ENCODE results near the gene CSHL1. TPM values are rescaled to one million over a fixed set of nuclear protein-coding genes. Genes with fewer than 3 reads are reported as not detected.
A peak's percentile ranks its signal among the peaks of the same experiment; 100 is the strongest.
"Not testable (repeated sequence)": the region's sequence is repeated elsewhere in the genome, so short reads cannot be mapped to it uniquely, and the experiment has no call there.

Gene CSHL1
- total and polyA plus RNA-seq, 5 donors from 2014 or later = not detected

GRCh38 chr17:63901971-63902370 lies 9.1 kb downstream of the CSHL1 start:
- not testable (repeated sequence) for H3K9me3 Mint-ChIP-seq; H3K4me3 ChIP-seq (ENCODE audit: low read depth, low read length); H3K27me3 Mint-ChIP-seq; H3K27me3 ChIP-seq (ENCODE audit: control insufficient read depth, insufficient read depth, low read length); H3K36me3 Mint-ChIP-seq; ATAC-seq (ENCODE audit: low read depth in 2 of 2); DNase-seq; H3K9me3 ChIP-seq (ENCODE audit: control insufficient read depth in 2 of 2, low read length in 2 of 2); H3K4me1 ChIP-seq (ENCODE audit: control insufficient read depth, insufficient read depth, low read length, poor library complexity, severe bottlenecking); H3K27ac ChIP-seq (ENCODE audit: insufficient read depth, low read length, poor library complexity, severe bottlenecking); H3K27ac Mint-ChIP-seq; H3K4me1 Mint-ChIP-seq; H3K4me3 Mint-ChIP-seq; H3K36me3 ChIP-seq (ENCODE audit: control insufficient read depth, insufficient read depth, low read length)

GRCh38 chr17:63898899-63899798 lies 11.9 kb downstream of the CSHL1 start:
- H3K27me3 Mint-ChIP-seq; H3K9me3 ChIP-seq (ENCODE audit: control insufficient read depth in 2 of 2, low read length in 2 of 2); H3K4me1 ChIP-seq (ENCODE audit: control insufficient read depth, insufficient read depth, low read length, poor library complexity, severe bottlenecking); H3K4me3 ChIP-seq (ENCODE audit: low read depth, low read length); H3K27me3 ChIP-seq (ENCODE audit: control insufficient read depth, insufficient read depth, low read length); H3K36me3 ChIP-seq (ENCODE audit: control insufficient read depth, insufficient read depth, low read length); H3K36me3 Mint-ChIP-seq; H3K4me1 Mint-ChIP-seq; H3K4me3 Mint-ChIP-seq; H3K9me3 Mint-ChIP-seq; H3K27ac ChIP-seq (ENCODE audit: insufficient read depth, low read length, poor library complexity, severe bottlenecking): not testable (repeated sequence)
- peak overlapping the region in 1 of 3 donors; percentile 47 for H3K27ac Mint-ChIP-seq
- ATAC-seq (ENCODE audit: low read depth in 2 of 2) = peak in 1 of 2 donors; percentile 48
- DNase-seq = peak in 1 of 3 donors; percentile 50

DNA sequence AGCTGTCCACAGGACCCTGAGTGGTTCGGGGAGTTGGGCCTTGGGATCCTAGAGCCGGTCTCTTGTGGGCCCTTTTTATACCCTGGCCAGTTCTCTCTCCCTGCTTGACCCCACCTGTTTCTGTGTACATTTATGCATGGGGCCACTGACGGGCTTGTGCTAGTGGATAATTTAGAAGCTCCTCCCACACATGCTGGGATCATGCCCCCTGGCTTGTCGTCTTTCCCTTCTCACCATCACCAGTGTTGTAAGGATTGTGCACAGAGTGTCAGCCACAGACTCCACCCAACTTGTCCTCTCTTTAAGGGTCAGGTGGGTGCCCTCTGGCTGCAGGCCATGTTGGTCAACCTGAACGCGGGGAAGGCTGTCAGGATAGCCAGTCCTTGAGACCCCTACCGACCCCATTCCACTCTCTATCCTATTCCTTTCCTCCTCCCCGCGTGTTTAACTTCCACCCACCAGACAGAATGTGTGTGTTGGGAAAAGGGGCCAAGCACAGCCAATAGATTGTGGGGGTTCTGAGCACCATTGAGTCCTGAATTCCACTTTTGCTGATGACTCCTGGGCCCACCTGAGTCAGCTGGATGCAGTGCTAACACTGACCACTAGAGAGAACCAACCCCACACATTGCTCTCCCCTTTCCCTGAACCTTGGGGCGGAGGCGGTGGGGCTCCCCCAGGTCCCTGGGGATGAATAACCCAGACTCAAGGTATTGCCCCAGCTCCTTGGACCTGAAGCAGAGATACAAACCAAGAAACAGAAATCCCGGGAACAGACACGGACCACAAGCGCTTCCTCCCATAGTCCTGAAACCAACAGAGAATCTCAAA lies 14.3 kb downstream of the CSHL1 start, which contains the start of gene CSH1:
Gene CSH1 (minus strand): TSS at position 51 of the 831 bp plus-strand sequence. CDS start 63 bp downstream, outside the sequence.
- H3K36me3 ChIP-seq (ENCODE audit: control insufficient read depth, insufficient read depth, low read length); H3K36me3 Mint-ChIP-seq; H3K9me3 ChIP-seq (ENCODE audit: control insufficient read depth in 2 of 2, low read length in 2 of 2); H3K4me3 Mint-ChIP-seq; H3K4me3 ChIP-seq (ENCODE audit: low read depth, low read length); ATAC-seq (ENCODE audit: low read depth in 2 of 2); H3K27me3 ChIP-seq (ENCODE audit: control insufficient read depth, insufficient read depth, low read length); H3K4me1 ChIP-seq (ENCODE audit: control insufficient read depth, insufficient read depth, low read length, poor library complexity, severe bottlenecking); H3K27ac ChIP-seq (ENCODE audit: insufficient read depth, low read length, poor library complexity, severe bottlenecking); DNase-seq; H3K9me3 Mint-ChIP-seq; H3K27me3 Mint-ChIP-seq; H3K4me1 Mint-ChIP-seq: not testable (repeated sequence)
- H3K27ac Mint-ChIP-seq = peak within 1 kb of the TSS in 1 of 3 donors; percentile 43

DNA sequence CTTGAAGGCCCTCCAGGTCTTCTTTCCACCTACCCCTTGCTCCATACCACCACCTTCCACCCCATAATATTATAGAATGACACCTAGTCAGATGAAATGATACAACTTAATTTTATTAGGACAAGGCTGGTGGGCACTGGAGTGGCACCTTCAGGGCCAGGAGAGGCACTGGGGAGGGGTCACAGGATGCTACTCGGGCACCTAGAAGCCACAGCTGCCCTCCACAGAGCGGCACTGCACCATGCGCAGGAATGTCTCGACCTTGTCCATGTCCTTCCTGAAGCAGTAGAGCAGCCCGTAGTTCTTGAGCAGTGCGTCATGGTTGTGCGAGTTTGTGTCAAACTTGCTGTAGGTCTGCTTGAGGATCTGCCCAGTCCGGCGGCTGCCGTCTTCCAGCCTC lies 16.2 kb downstream of the CSHL1 start:
- not testable (repeated sequence) for H3K4me3 Mint-ChIP-seq

DNA sequence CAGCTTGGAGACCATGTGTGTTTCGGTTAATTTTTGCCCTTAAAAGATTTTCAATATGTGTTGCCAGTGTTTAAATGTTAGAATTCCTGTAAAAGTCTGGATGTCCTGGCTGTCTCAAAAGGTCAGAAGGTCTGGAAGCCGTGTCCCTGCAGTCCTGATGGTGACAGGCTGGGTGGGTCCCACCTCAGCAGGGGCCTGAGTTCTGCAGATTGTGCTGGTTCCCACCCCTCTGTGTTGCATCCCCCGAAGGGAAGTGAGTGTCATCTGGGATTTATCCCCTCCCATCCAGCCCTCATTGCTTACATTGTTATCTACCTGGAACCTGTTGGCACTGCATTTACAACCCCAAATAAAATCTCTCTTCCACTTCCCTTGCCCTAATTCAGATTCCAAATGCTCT lies 17.0 kb downstream of the CSHL1 start:
- not testable (repeated sequence) for H3K27me3 ChIP-seq (ENCODE audit: control insufficient read depth, insufficient read depth, low read length); H3K4me3 ChIP-seq (ENCODE audit: low read depth, low read length); H3K9me3 ChIP-seq (ENCODE audit: control insufficient read depth in 2 of 2, low read length in 2 of 2); H3K9me3 Mint-ChIP-seq; H3K4me1 Mint-ChIP-seq; H3K4me3 Mint-ChIP-seq; DNase-seq; H3K36me3 ChIP-seq (ENCODE audit: control insufficient read depth, insufficient read depth, low read length); H3K27ac Mint-ChIP-seq; ATAC-seq (ENCODE audit: low read depth in 2 of 2); H3K4me1 ChIP-seq (ENCODE audit: control insufficient read depth, insufficient read depth, low read length, poor library complexity, severe bottlenecking); H3K27me3 Mint-ChIP-seq; H3K36me3 Mint-ChIP-seq; H3K27ac ChIP-seq (ENCODE audit: insufficient read depth, low read length, poor library complexity, severe bottlenecking)

More for the DNA sequence above, 16.2 kb downstream of the CSHL1 start:
- not testable (repeated sequence) for ATAC-seq (ENCODE audit: low read depth in 2 of 2); H3K9me3 Mint-ChIP-seq; H3K27me3 ChIP-seq (ENCODE audit: control insufficient read depth, insufficient read depth, low read length); H3K4me1 ChIP-seq (ENCODE audit: control insufficient read depth, insufficient read depth, low read length, poor library complexity, severe bottlenecking); H3K27ac Mint-ChIP-seq; H3K27ac ChIP-seq (ENCODE audit: insufficient read depth, low read length, poor library complexity, severe bottlenecking); H3K4me1 Mint-ChIP-seq; H3K36me3 ChIP-seq (ENCODE audit: control insufficient read depth, insufficient read depth, low read length); H3K4me3 ChIP-seq (ENCODE audit: low read depth, low read length); H3K36me3 Mint-ChIP-seq; DNase-seq; H3K9me3 ChIP-seq (ENCODE audit: control insufficient read depth in 2 of 2, low read length in 2 of 2); H3K27me3 Mint-ChIP-seq

DNA sequence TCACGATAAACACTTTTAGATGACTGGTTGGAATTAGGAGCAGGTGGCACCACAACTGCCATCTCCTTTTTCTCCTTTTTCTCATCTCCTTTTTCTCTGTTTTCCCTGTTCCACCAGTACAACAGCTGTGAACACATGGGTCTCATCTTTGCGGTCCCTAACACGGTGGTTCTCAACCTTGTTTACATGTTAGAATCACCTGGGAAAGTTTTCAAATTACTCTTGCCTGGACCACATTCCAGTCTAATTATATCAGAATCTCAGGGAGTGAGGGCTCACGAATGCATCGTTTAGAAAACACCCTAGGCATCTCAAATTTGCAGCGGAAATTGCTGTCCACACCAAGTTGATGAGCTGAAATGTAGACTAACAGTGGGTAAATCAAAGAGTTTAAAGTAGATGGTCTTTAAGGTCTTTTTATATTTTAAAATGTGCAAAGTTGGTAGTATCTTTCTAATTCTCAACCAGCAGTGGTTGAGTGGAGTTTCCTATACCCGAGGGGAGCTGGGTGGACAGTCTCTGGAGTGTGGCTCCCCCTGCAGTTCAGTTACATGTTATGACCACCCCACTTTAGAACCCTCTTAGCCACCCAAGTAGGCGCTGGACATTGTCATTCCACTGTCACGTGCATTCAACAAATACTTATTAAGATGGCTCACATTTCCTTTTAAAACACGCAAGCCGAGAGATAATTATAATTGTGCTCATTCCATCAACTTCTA lies 18.6 kb downstream of the CSHL1 start:
- H3K4me1 Mint-ChIP-seq, DNase-seq: not testable (repeated sequence)
- H3K27ac Mint-ChIP-seq = peak overlapping the region in 1 of 3 donors; percentile 3

GRCh38 chr17:63889026-63889848 lies 21.8 kb downstream of the CSHL1 start:
- DNase-seq = peak in 2 of 3 donors; percentile 26 to 35
- not testable (repeated sequence) for H3K36me3 ChIP-seq (ENCODE audit: control insufficient read depth, insufficient read depth, low read length); H3K4me3 ChIP-seq (ENCODE audit: low read depth, low read length); H3K27me3 ChIP-seq (ENCODE audit: control insufficient read depth, insufficient read depth, low read length); H3K27ac Mint-ChIP-seq; H3K4me1 ChIP-seq (ENCODE audit: control insufficient read depth, insufficient read depth, low read length, poor library complexity, severe bottlenecking); H3K4me1 Mint-ChIP-seq; H3K9me3 Mint-ChIP-seq; H3K36me3 Mint-ChIP-seq; H3K4me3 Mint-ChIP-seq; H3K9me3 ChIP-seq (ENCODE audit: control insufficient read depth in 2 of 2, low read length in 2 of 2); H3K27ac ChIP-seq (ENCODE audit: insufficient read depth, low read length, poor library complexity, severe bottlenecking)
- peak; percentile 44 to 55 for ATAC-seq (ENCODE audit: low read depth in 2 of 2)
- peaks cover 30% of the 10 kb centered on the region for H3K27me3 Mint-ChIP-seq

More for the DNA sequence above, 18.6 kb downstream of the CSHL1 start:
- H3K9me3 Mint-ChIP-seq; H3K36me3 Mint-ChIP-seq; H3K27me3 ChIP-seq (ENCODE audit: control insufficient read depth, insufficient read depth, low read length); H3K4me3 Mint-ChIP-seq; H3K9me3 ChIP-seq (ENCODE audit: control insufficient read depth in 2 of 2, low read length in 2 of 2); H3K27ac ChIP-seq (ENCODE audit: insufficient read depth, low read length, poor library complexity, severe bottlenecking); ATAC-seq (ENCODE audit: low read depth in 2 of 2); H3K4me1 ChIP-seq (ENCODE audit: control insufficient read depth, insufficient read depth, low read length, poor library complexity, severe bottlenecking); H3K4me3 ChIP-seq (ENCODE audit: low read depth, low read length); H3K36me3 ChIP-seq (ENCODE audit: control insufficient read depth, insufficient read depth, low read length): not testable (repeated sequence)
- H3K27me3 Mint-ChIP-seq = peaks cover 15% of the 10 kb centered on the region

Measured in CD4-positive, CD25-positive, alpha-beta regulatory T cell (primary cell).